GM23338 (cell line): ENCODE results near the gene AFTPH. TPM values are rescaled to one million over a fixed set of nuclear protein-coding genes. Genes with fewer than 3 reads are reported as not detected.

Experiments
- ATAC-seq: fragments of 200-7000 bp; cut with Tn5 transposase; 3 replicates; pipeline ENCODE4 v1.9.1; 2020
- DNase-seq: peaks from one replicate; pipeline ENCODE4 v3.0.0-alpha.2; 2015; ENCODE audit warnings: low spot score
- H2AFZ ChIP-seq: fragments of 200-600 bp; sonication (generic); 2 replicates; pipeline ENCODE4 v1.8.0; 2016; ENCODE audit warnings: antibody characterized with exemption, mild to moderate bottlenecking, moderate library complexity
- H3F3A ChIP-seq: fragments of 200-600 bp; sonication (generic); replicated peaks from 2 replicates; pipeline ENCODE4 v1.8.0; 2017; ENCODE audit warnings: antibody characterized with exemption, mixed run types, low read depth
- H3K27ac ChIP-seq: fragments of 200-600 bp; sonication (generic); 2 replicates; pipeline ENCODE4 v1.6.1; 2016; ENCODE audit warnings: low read depth
- H3K27me3 ChIP-seq: fragments of 200-600 bp; sonication (generic); 2 replicates; pipeline ENCODE4 v1.8.0; 2016; ENCODE audit warnings: mild to moderate bottlenecking, mixed run types, moderate library complexity; ENCODE audit not compliant: insufficient read depth
- H3K36me3 ChIP-seq: fragments of 200-600 bp; sonication (generic); 2 replicates; pipeline ENCODE4 v1.8.0; 2016; ENCODE audit warnings: mild to moderate bottlenecking; ENCODE audit not compliant: insufficient read depth
- H3K4me1 ChIP-seq: fragments of 200-600 bp; sonication (generic); 2 replicates; pipeline ENCODE4 v1.8.0; 2016; ENCODE audit warnings: mild to moderate bottlenecking, moderate library complexity; ENCODE audit not compliant: insufficient read depth
- H3K4me2 ChIP-seq: fragments of 200-600 bp; sonication (generic); 2 replicates; pipeline ENCODE4 v1.7.1; 2017; ENCODE audit warnings: mixed run types
- H3K4me3 ChIP-seq: fragments of 200-600 bp; sonication (generic); 2 replicates; pipeline ENCODE4 v1.6.1; 2016; ENCODE audit warnings: mixed run types
- H3K79me2 ChIP-seq: fragments of 200-600 bp; sonication (generic); replicated peaks from 2 replicates; pipeline ENCODE4 v1.8.0; 2017; ENCODE audit warnings: mild to moderate bottlenecking; ENCODE audit not compliant: insufficient read depth
- H3K9me2 ChIP-seq: fragments of 200-600 bp; sonication (generic); 2 replicates; pipeline ENCODE4 v1.8.0; 2017; ENCODE audit not compliant: insufficient read depth
- H4K20me1 ChIP-seq: fragments of 200-600 bp; sonication (generic); replicated peaks from 2 replicates; pipeline ENCODE4 v1.8.0; 2017; ENCODE audit warnings: mild to moderate bottlenecking; ENCODE audit not compliant: insufficient read depth
- H3K27ac Mint-ChIP-seq: 2 replicates; pipeline ENCODE4 v1.8.0; 2020; ENCODE audit warnings: inconsistent platforms, mild to moderate bottlenecking, moderate library complexity, mixed read lengths
- H3K27me3 Mint-ChIP-seq: 3 replicates; pipeline ENCODE4 v1.8.0; 2022; ENCODE audit warnings: low read depth, mild to moderate bottlenecking, moderate library complexity, mixed read lengths, inconsistent platforms; ENCODE audit not compliant: insufficient read depth, poor library complexity
- H3K36me3 Mint-ChIP-seq: 3 replicates; pipeline ENCODE4 v1.8.0; 2021; ENCODE audit warnings: low read depth, mild to moderate bottlenecking, inconsistent platforms, moderate library complexity, mixed read lengths
- H3K4me1 Mint-ChIP-seq: 3 replicates; pipeline ENCODE4 v1.8.0; 2020; ENCODE audit warnings: mild to moderate bottlenecking, inconsistent platforms, mixed read lengths
- H3K4me3 Mint-ChIP-seq: 3 replicates; pipeline ENCODE4 v1.8.0; 2021; ENCODE audit warnings: moderate library complexity, mild to moderate bottlenecking, inconsistent platforms, mixed read lengths
- H3K9me3 Mint-ChIP-seq: 3 replicates; pipeline ENCODE4 v1.8.0; 2020; ENCODE audit warnings: moderate library complexity, mild to moderate bottlenecking, inconsistent platforms, mixed read lengths
- JUNB ChIP-seq: IDR thresholded peaks from one replicate; pipeline ENCODE4 v1.6.1; 2016; ENCODE audit warnings: antibody characterized with exemption; ENCODE audit not compliant: unreplicated experiment
- NANOG ChIP-seq: IDR thresholded peaks from 2 replicates; pipeline ENCODE4 v1.6.1; 2016; ENCODE audit warnings: antibody characterized with exemption, borderline replicate concordance
- POLR2AphosphoS5 ChIP-seq: IDR thresholded peaks from 2 replicates; pipeline ENCODE4 v1.6.1; 2016; ENCODE audit warnings: antibody characterized with exemption, low read depth
- ZNF114 ChIP-seq: fragments of 250-450 bp; sonication (Bioruptor Pico); IDR thresholded peaks from 2 replicates; pipeline ENCODE4 v1.5.0; 2020; ENCODE audit warnings: mild to moderate bottlenecking, moderate library complexity
- ZNF331 ChIP-seq: fragments of 250-450 bp; sonication (Bioruptor Pico); IDR thresholded peaks from 2 replicates; pipeline ENCODE4 v1.5.0; 2020; ENCODE audit warnings: low read depth, mild to moderate bottlenecking, moderate library complexity
- polyA plus RNA-seq: library from polyadenylated mRNA; unstranded; fragments of >200 nt; fragmentation: Nextera tagmentation; extraction: Ambion mirVana; gene quantifications from 2 replicates; pipeline ENCODE4 v1.2.1, GENCODE V29; 2016
- total RNA-seq: library from RNA; depleted of rRNA; stranded (reverse); fragments of >200 nt; shearing (Covaris generic); gene quantifications from 2 replicates; pipeline ENCODE4 v1.2.3, GENCODE V29; 2014
- TF ChIP-seq, protein P1 (sequence below): IDR thresholded peaks from one replicate; pipeline ENCODE4 v1.6.1; 2018; ENCODE audit warnings: antibody characterized with exemption; ENCODE audit not compliant: unreplicated experiment
- TF ChIP-seq, protein P2 (sequence below): IDR thresholded peaks from 2 replicates; pipeline ENCODE4 v1.6.1; 2016; ENCODE audit warnings: antibody characterized with exemption

The AFTPH gene
- total and polyA plus RNA-seq, 2 experiments from 2014 or later = 14.9 to 20.6 TPM

DNA sequence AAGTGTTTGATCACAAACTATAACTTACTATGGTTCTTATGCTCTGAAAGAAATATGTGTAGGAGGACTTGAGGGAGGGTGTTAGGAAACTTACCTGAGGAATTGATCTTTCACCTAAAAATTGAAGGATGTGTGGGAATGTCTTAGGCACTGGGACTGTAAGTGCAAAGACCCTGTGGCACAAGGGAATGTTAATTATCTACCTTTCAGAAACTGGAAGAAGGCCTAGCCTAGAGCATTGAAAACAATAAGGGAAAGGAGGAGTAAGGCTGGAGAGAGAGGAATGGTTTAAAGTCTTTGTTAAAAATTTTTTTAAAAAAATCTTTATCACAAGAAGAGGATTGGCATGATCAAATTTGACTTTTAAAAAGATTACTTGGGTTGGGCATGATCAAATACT is 7.9 kb downstream of the AFTPH start:
- Histone ChIP-seq H3K27ac (no peak overlapping the region), H4K20me1 (peaks cover 3% of the 10 kb centered on the region; the same call in 1 of the 2 replicates), H2AFZ (no peak overlapping the region), H3K4me3 (no peak overlapping the region), H3F3A (no peaks in the 10 kb centered on the region), H3K36me3 (no peaks in the 10 kb centered on the region), H3K9me2 (no peaks in the 10 kb centered on the region), H3K79me2 (peaks cover 91% of the 10 kb centered on the region), H3K4me1 (no peaks in the 10 kb centered on the region), H3K4me2 (no peak overlapping the region), H3K27me3 (no peaks in the 10 kb centered on the region)
- no peak for DNase-seq
- no peak overlapping the region for H3K4me3 Mint-ChIP-seq
- no peaks in the 10 kb centered on the region for H3K36me3 Mint-ChIP-seq
- 0 out of 3 replicates have a peak, but pooled peaks cover 4% of the 10 kb centered on the region for H3K4me1 Mint-ChIP-seq
- H3K9me3 Mint-ChIP-seq = no peaks in the 10 kb centered on the region
- TF ChIP-seq ZNF331 (CRISPR knock-in tag) = no peak
- ATAC-seq = no peak
- no peak overlapping the region for H3K27ac Mint-ChIP-seq
- no peaks in the 10 kb centered on the region for H3K27me3 Mint-ChIP-seq

GRCh38 chr2:64533882-64534281 is 9.8 kb downstream of the AFTPH start:
- TF ChIP-seq, protein P1, sequence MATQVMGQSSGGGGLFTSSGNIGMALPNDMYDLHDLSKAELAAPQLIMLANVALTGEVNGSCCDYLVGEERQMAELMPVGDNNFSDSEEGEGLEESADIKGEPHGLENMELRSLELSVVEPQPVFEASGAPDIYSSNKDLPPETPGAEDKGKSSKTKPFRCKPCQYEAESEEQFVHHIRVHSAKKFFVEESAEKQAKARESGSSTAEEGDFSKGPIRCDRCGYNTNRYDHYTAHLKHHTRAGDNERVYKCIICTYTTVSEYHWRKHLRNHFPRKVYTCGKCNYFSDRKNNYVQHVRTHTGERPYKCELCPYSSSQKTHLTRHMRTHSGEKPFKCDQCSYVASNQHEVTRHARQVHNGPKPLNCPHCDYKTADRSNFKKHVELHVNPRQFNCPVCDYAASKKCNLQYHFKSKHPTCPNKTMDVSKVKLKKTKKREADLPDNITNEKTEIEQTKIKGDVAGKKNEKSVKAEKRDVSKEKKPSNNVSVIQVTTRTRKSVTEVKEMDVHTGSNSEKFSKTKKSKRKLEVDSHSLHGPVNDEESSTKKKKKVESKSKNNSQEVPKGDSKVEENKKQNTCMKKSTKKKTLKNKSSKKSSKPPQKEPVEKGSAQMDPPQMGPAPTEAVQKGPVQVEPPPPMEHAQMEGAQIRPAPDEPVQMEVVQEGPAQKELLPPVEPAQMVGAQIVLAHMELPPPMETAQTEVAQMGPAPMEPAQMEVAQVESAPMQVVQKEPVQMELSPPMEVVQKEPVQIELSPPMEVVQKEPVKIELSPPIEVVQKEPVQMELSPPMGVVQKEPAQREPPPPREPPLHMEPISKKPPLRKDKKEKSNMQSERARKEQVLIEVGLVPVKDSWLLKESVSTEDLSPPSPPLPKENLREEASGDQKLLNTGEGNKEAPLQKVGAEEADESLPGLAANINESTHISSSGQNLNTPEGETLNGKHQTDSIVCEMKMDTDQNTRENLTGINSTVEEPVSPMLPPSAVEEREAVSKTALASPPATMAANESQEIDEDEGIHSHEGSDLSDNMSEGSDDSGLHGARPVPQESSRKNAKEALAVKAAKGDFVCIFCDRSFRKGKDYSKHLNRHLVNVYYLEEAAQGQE = no peak
- TF ChIP-seq, protein P2, sequence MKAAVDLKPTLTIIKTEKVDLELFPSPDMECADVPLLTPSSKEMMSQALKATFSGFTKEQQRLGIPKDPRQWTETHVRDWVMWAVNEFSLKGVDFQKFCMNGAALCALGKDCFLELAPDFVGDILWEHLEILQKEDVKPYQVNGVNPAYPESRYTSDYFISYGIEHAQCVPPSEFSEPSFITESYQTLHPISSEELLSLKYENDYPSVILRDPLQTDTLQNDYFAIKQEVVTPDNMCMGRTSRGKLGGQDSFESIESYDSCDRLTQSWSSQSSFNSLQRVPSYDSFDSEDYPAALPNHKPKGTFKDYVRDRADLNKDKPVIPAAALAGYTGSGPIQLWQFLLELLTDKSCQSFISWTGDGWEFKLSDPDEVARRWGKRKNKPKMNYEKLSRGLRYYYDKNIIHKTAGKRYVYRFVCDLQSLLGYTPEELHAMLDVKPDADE = no peak
- TF ChIP-seq NANOG (no peak), ZNF114 (CRISPR knock-in tag) (no peak), JUNB (no peak)
- Histone ChIP-seq H3K9me2 (no peaks in the 10 kb centered on the region), H3K79me2 (peaks cover 86% of the 10 kb centered on the region), H3K27ac (no peak overlapping the region), H3K4me2 (no peak overlapping the region), H4K20me1 (peaks cover 3% of the 10 kb centered on the region; the same call in 1 of the 2 replicates), H3K36me3 (no peaks in the 10 kb centered on the region), H2AFZ (no peak overlapping the region), H3F3A (no peaks in the 10 kb centered on the region), H3K4me3 (no peak overlapping the region), H3K27me3 (no peaks in the 10 kb centered on the region), H3K4me1 (no peaks in the 10 kb centered on the region)
- H3K27me3 Mint-ChIP-seq = no peaks in the 10 kb centered on the region
- peaks cover 13% of the 10 kb centered on the region for H3K4me1 Mint-ChIP-seq
- DNase-seq = no peak
- no peaks in the 10 kb centered on the region for H3K9me3 Mint-ChIP-seq
- ATAC-seq = no peak
- no peak overlapping the region for H3K27ac Mint-ChIP-seq
- H3K36me3 Mint-ChIP-seq = no peaks in the 10 kb centered on the region
- H3K4me3 Mint-ChIP-seq = no peak overlapping the region

DNA sequence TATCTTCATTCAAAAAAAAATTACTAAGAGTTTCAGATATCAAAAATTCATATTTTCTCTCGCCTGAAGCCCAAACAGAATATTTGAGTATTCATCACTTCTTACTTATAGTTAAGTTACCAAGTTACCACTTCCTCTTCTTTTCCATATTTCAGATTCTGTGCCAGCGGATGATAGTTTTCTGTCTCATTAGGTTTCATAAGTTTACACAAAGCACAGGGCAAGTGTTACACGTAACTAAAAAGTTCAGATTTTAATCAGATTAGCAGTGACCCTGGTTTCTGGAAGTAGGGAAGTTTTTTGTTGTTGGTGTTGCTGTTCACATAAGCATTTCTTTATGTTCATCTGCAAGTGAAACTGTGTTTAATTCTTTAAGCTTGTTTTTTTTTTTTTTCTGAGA is 10.2 kb downstream of the AFTPH start:
- TF ChIP-seq, protein P2 = no peak
- TF ChIP-seq NANOG = no peak
- no peak for TF ChIP-seq JUNB
- TF ChIP-seq POLR2AphosphoS5 = no peak
- TF ChIP-seq, protein P1 = no peak
- Histone ChIP-seq H3K4me3 (no peak overlapping the region), H4K20me1 (peaks cover 3% of the 10 kb centered on the region; the same call in 1 of the 2 replicates), H3K4me1 (no peaks in the 10 kb centered on the region), H3K9me2 (no peaks in the 10 kb centered on the region), H3K27me3 (no peaks in the 10 kb centered on the region), H3K79me2 (peaks cover 86% of the 10 kb centered on the region), H3K4me2 (no peak overlapping the region), H3K36me3 (no peaks in the 10 kb centered on the region), H2AFZ (no peak overlapping the region), H3K27ac (no peak overlapping the region), H3F3A (no peaks in the 10 kb centered on the region)
- peaks cover 16% of the 10 kb centered on the region for H3K4me1 Mint-ChIP-seq
- H3K27me3 Mint-ChIP-seq = no peaks in the 10 kb centered on the region
- DNase-seq (no peak), ATAC-seq (no peak)
- no peaks in the 10 kb centered on the region for H3K36me3 Mint-ChIP-seq
- H3K9me3 Mint-ChIP-seq = no peaks in the 10 kb centered on the region
- H3K4me3 Mint-ChIP-seq = no peak overlapping the region
- no peak overlapping the region for H3K27ac Mint-ChIP-seq
